GM13976 (cell line): ENCODE results near the gene SRSF2.

Experiments used
- DNase-seq: peaks from one replicate; pipeline ENCODE4 v3.0.0; 2012; ENCODE audit warnings: low spot score
- CTCF ChIP-seq: IDR thresholded peaks from 2 replicates; pipeline ENCODE4 v1.5.1; 2012; ENCODE audit warnings: borderline replicate concordance, mild to moderate bottlenecking; ENCODE audit not compliant: insufficient read depth; ENCODE audit errors: extremely low read depth, missing control alignments, control extremely low read depth
- in situ Hi-C: fragments of 300-500 bp; cut with MboI; formaldehyde crosslinking; loops from one replicate; pipeline ENCODE4 v1.12.0; 2022; ENCODE audit warnings: low sequenced_read_pairs, mixed read lengths, inconsistent platforms; ENCODE audit not compliant: unreplicated experiment

The SRSF2 gene

GRCh38 chr17:76720211-76720610 is 16.9 kb downstream of the SRSF2 start:
- in situ Hi-C loops, result no loop called here
- no peak for TF ChIP-seq CTCF
- no peak for DNase-seq

- in situ Hi-C loops, result no loop called here
- DNase-seq, result no peak
- no peak for TF ChIP-seq CTCF
These were observed 18.6 kb downstream of the SRSF2 start for GRCh38 chr17:76718516-76718915.

GRCh38 chr17:76716839-76717215 is 20.3 kb downstream of the SRSF2 start:
- in situ Hi-C loops, result no loop called here
- DNase-seq, result no peak

GRCh38 chr17:76716146-76716838 is 20.8 kb downstream of the SRSF2 start:
- in situ Hi-C loops, result no loop called here
- DNase-seq, result no peak
- no peak for TF ChIP-seq CTCF

More at GRCh38 chr17:76716839-76717215, 20.3 kb downstream of the SRSF2 start:
- no peak for TF ChIP-seq CTCF

GRCh38 chr17:76715496-76715830 is 21.7 kb downstream of the SRSF2 start:
- in situ Hi-C loops, result no loop called here
- no peak for DNase-seq

GRCh38 chr17:76714822-76715495 is 22.2 kb downstream of the SRSF2 start:
- TF ChIP-seq CTCF, result peak; percentile 76
- DNase-seq, result no peak
- in situ Hi-C loops, result no loop called here

More at GRCh38 chr17:76715496-76715830, 21.7 kb downstream of the SRSF2 start:
- no peak for TF ChIP-seq CTCF
